Measurements from ENCODE around the gene ADAMTS19.
"Not testable (repeated sequence)": the region's sequence is repeated elsewhere in the genome, so short reads cannot be mapped to it uniquely, and the experiment has no call there.

ADAMTS19 gene

GRCh38 chr5:129474544-129474943, 14.4 kb downstream of the ADAMTS19 start:
- DNase-seq: no peak

DNA sequence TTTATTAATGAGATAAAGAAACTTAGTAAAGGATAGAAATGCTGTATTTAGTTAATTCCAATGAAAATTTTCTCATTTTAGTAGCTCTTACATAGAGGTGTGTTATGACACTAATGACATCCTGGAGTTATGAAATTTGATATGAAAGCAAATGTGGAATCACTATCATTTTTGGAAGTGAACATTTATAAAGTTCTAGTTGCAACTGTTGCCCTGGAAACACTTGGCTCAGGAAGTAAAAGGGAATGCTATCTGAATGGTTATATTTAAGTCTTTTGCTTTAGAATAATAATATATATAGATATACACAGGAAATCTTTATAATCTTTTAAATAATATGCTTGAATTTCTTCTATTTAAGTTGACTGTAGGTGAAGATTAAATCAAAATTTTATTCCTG, 16.7 kb downstream of the ADAMTS19 start:
- no peak for DNase-seq

- DNase-seq: no peak
Measured at GRCh38 chr5:129477532-129477931, 17.4 kb downstream of the ADAMTS19 start.

DNA sequence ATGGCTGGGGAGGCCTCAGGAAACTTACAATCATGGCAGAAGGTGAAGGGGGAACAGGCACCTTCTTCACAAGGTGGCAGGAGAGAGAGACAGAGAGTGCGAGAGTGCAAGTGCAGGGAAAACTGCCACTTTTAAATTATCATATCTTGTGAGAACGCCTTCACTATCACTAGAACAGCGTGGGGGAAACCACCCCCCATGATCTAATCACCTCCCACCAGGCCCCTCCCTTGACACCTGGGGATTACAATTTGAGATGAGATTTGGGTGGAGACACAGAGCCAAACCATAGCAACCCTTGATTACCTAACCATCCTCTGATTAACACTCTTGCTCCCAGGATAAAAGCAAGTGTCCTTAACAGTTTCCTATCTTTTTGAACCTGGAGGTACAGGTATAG, 21.1 kb downstream of the ADAMTS19 start:
- no peak for DNase-seq

- no peak for DNase-seq
Measured at GRCh38 chr5:129496421-129496820, 36.3 kb downstream of the ADAMTS19 start.

- no peak for DNase-seq
Measured at GRCh38 chr5:129496864-129497595, 36.9 kb downstream of the ADAMTS19 start.

- DNase-seq: no peak
Measured at GRCh38 chr5:129499208-129499852, 39.2 kb downstream of the ADAMTS19 start.

GRCh38 chr5:129500101-129500500, 40.0 kb downstream of the ADAMTS19 start:
- DNase-seq: no peak

GRCh38 chr5:129506086-129506485, 46.0 kb downstream of the ADAMTS19 start:
- DNase-seq: no peak

GRCh38 chr5:129506950-129507349, 46.9 kb downstream of the ADAMTS19 start:
- DNase-seq: no peak

- DNase-seq: no peak
Measured at GRCh38 chr5:129507527-129507926, 47.4 kb downstream of the ADAMTS19 start.

- DNase-seq: no peak
Measured at GRCh38 chr5:129508606-129509005, 48.5 kb downstream of the ADAMTS19 start.

DNA sequence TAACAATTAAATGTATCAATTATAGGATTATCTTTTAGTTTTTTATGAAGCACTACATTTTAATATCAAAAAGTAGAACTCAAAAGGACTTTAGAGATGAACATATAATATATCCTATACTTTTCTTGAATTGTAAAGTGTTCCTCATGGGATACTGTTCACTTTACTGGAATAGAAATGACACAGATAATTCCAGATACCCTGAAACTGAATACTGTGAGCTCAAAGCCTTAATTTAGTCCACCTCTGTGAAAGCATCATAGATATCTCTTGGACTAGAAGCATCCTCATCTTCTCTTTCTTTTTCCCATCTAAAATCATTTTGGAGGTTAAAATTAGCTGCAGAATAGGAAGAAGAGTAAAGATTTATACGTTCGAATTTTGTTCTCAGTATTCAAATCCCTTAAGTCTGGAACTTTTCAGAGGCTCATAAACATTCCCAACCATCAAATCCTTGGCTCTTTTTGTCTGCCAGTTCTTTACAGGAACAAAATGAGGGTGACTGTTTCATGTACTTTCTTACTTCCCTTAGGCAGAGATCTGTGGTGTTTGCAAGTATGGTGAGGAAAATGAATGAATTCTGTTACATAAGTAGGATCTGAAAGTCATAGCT, 49.4 kb downstream of the ADAMTS19 start:
- no peak for DNase-seq

GRCh38 chr5:129511291-129511690, 51.2 kb downstream of the ADAMTS19 start:
- no peak for DNase-seq

- no peak for DNase-seq
Measured at GRCh38 chr5:129541051-129541450, 81.0 kb downstream of the ADAMTS19 start.

DNA sequence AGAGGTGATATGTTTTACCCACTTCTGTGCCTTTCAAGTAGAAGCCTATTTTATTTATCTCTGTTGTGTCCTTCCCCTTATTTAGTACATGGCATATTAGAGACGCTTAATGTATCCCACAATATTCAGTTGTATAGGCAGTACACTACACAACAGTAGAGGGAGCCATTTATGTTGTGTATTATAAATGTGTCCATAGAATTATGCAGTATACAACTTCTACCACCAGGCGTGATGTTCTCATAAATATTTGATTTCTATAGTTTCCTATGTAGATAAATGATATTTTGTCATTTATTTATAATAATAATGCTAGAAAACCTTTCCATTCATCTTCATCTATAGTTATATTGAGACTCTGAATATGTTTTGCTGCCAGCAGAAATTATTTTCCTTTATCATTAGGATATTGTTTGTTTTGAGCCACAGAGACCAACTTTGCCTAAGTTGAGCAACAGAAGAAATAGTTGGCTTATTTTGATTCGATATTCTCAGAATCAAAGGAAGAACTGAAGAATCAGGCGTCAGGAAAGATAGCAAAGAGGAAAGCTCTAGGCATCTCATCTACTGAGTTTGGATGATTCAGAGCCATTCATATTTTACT, 81.7 kb downstream of the ADAMTS19 start:
- DNase-seq: no peak

DNA sequence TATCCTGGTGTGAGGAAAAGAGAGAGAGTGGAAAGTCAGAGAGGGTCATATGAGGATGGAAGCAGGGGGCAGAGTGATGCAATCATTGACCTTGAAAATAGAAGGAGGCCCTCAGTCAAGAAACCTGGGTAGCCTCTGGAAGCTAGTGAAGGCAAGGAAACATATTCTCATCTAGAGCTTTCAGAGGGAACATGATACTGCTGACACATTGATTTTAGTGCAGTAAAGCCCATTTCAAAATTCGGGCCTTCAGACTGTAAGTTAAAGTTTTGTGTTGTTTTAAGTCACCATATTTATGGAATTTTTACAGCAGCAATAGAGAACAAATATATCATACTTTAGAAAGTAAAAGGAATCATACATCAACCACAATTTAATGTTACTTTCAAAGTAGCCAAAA, 87.0 kb downstream of the ADAMTS19 start:
- no peak for DNase-seq

GRCh38 chr5:129554134-129554904, 94.2 kb downstream of the ADAMTS19 start:
- no peak for DNase-seq

DNA sequence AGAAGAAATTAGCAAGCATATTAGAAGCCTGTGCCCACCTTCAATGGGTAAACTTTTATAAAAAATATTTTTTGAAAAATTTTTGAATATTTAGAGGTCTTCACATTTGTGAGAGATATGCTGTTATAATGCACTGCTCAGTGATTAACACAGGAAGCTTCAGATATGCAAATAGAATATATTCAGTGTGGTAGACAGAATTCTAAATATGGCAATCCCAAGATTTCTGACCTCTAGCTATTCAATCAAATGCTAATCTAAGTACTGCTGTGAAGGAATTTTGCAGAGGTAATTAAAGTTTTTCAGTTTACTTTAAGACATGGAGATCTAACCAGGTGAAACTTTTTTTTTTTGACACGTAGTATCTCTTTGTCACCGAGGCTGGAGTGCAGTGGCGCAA, 103.5 kb downstream of the ADAMTS19 start:
- no peak for DNase-seq

- no peak for DNase-seq
Measured at GRCh38 chr5:129569295-129569694, 109.2 kb downstream of the ADAMTS19 start.

GRCh38 chr5:129572060-129572459, 112.0 kb downstream of the ADAMTS19 start:
- DNase-seq: no peak

DNA sequence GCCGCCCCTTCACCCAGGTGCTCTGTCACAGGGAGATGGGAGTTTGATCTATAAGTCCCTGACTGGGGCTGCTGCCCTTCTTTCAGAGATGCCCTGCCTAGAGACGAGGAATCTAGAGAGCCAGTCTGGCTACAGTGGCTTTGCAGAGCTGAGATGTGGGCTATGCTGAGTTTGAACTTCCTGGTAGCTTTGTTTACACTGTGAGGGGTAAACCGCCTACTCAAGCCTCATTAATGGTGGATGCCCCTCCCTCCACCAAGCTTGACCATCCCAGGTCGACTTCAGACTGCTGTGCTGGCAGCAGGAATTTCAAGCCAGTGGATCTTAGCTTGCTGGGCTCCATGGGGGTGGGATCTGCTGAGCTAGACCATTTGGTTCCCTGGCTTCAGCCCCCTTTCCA, 124.4 kb downstream of the ADAMTS19 start:
- not testable (repeated sequence) for DNase-seq
